ENCODE measurements around the gene ANKFY1. TPM values are rescaled to one million over a fixed set of nuclear protein-coding genes. Genes with fewer than 3 reads are reported as not detected.

The ANKFY1 gene
- total RNA-seq, 1 donor, result 44.9 TPM

DNA sequence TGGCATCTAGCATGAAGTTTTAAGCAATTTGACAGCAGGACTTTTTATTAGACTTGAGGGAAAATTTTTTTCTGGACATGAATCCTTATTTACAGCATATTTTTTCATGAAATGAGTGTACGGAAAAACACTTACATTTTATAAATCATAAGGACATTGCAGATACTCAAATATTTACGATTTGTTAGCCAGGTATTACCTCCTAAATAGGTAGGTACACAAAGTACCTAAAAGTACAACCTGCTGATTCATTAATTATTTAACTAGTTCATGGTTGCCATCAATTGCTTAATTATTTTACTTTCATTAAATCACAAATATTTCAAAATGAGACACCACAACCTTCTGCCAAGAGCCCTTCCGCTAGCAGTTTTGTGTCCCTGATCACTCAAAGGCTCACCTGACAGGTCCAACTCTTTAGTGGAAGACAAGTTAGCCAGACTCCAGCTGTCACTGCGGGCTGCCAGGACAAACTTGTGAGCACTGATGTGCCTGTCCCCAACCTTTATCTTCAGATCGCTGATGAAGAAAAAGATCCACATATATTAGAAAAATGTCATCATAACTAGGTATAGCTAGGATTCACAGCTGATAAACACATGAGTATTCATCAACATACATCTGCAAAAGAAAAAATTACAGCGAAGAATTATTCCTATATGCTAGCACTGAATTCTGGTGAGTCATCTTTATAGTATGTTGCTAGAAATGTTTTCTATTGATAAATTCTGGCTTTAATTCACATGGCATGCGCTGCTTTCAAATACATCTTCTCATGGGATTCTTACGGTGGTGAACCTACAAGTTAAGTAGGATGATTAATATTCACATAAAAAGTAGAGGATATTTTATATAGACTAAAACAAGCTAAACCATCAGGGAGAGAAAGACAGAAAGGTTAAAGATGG is 28.2 kb downstream of the ANKFY1 start:
- H4K20me1 ChIP-seq (ENCODE audit: insufficient read depth, low read length), result no peaks in the 10 kb centered on the region
- no peak overlapping the region for H2AFZ ChIP-seq (ENCODE audit: low read length)
- no peaks in the 10 kb centered on the region for H3K9me3 ChIP-seq (ENCODE audit: low read depth, low read length)
- H3K36me3 ChIP-seq (ENCODE audit: insufficient read depth, low read length), result peaks cover 22% of the 10 kb centered on the region
- no peak overlapping the region for H3K4me2 ChIP-seq (ENCODE audit: insufficient read depth, low read length)
- H3K79me2 ChIP-seq (ENCODE audit: insufficient read depth, low read length), result peaks cover 16% of the 10 kb centered on the region
- TF ChIP-seq, protein P1, sequence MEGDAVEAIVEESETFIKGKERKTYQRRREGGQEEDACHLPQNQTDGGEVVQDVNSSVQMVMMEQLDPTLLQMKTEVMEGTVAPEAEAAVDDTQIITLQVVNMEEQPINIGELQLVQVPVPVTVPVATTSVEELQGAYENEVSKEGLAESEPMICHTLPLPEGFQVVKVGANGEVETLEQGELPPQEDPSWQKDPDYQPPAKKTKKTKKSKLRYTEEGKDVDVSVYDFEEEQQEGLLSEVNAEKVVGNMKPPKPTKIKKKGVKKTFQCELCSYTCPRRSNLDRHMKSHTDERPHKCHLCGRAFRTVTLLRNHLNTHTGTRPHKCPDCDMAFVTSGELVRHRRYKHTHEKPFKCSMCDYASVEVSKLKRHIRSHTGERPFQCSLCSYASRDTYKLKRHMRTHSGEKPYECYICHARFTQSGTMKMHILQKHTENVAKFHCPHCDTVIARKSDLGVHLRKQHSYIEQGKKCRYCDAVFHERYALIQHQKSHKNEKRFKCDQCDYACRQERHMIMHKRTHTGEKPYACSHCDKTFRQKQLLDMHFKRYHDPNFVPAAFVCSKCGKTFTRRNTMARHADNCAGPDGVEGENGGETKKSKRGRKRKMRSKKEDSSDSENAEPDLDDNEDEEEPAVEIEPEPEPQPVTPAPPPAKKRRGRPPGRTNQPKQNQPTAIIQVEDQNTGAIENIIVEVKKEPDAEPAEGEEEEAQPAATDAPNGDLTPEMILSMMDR (IDR thresholded peaks at IDR 0.05; ENCODE audit: extremely low read depth, low read depth, low read length), result no peak
- no peaks in the 10 kb centered on the region for H3K27me3 ChIP-seq (ENCODE audit: insufficient read depth, low read length)
- H3K27ac ChIP-seq (ENCODE audit: low read depth, low read length), result peak overlapping the region; percentile 25
- H3K4me3 ChIP-seq (ENCODE audit: insufficient read depth, low read length), result no peak overlapping the region
- DNase-seq (ENCODE audit: insufficient read length, low spot score, missing footprints), result no peak
- peaks cover 31% of the 10 kb centered on the region for H3K4me1 ChIP-seq (ENCODE audit: insufficient read depth, low read length)

DNA sequence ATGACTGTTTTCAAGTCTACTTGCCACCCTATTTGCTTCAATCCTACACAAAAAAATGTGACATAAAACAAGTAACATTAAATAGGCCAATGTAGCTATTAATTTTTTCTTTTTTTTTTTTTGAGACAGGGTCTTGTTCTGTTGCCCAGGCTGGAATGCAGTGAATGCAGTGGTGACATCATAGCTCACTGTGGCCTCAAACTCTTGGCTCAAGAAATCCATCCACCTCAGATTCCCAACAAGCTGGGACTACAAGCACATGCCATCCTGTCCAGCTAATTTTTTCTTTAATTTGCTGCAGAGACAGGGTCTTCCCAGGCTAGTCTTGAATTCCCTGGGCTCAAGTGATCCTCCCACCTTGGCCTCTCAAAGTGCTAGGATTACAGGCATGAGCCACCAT is 29.4 kb downstream of the ANKFY1 start:
- H3K9me3 ChIP-seq (ENCODE audit: low read depth, low read length), result no peaks in the 10 kb centered on the region
- H2AFZ ChIP-seq (ENCODE audit: low read length), result no peak overlapping the region
- no peak overlapping the region for H3K4me2 ChIP-seq (ENCODE audit: insufficient read depth, low read length)
- no peak overlapping the region for H3K27ac ChIP-seq (ENCODE audit: low read depth, low read length)
- no peaks in the 10 kb centered on the region for H3K27me3 ChIP-seq (ENCODE audit: insufficient read depth, low read length)
- no peak for DNase-seq (ENCODE audit: insufficient read length, low spot score, missing footprints)
- peaks cover 22% of the 10 kb centered on the region for H3K36me3 ChIP-seq (ENCODE audit: insufficient read depth, low read length)
- H3K79me2 ChIP-seq (ENCODE audit: insufficient read depth, low read length), result peaks cover 16% of the 10 kb centered on the region
- H3K4me1 ChIP-seq (ENCODE audit: insufficient read depth, low read length), result peaks cover 43% of the 10 kb centered on the region
- H4K20me1 ChIP-seq (ENCODE audit: insufficient read depth, low read length), result no peaks in the 10 kb centered on the region
- no peak overlapping the region for H3K4me3 ChIP-seq (ENCODE audit: insufficient read depth, low read length)
- TF ChIP-seq, protein P1 (IDR thresholded peaks at IDR 0.05; ENCODE audit: extremely low read depth, low read depth, low read length), result no peak

DNA sequence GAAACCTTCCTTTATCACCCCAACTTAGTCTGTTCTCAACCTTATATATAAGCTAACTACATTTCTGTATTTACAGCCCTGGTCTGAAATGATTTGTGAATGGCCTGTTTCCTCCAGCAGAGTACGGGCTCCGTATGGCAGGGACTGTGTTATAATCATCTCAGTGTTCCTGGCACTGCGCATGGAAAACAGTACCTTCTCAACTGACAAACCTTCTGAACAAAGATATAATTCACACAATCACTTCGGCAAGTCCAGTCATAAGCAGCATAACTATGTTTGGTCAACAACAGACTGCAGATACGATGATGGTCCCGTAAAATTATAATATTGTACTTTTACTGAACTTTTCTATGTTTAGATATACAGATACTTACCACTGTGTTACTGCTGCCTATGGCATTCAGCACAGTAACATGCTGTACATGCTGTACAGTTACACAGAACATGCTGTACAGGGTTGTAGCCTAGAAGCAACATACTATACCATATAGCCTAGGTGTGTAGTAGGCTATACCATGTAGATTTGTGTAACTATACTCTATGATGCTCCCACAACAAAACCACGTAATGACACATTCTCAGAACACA is 30.0 kb downstream of the ANKFY1 start:
- Histone ChIP-seq H4K20me1 (ENCODE audit: insufficient read depth, low read length) (no peaks in the 10 kb centered on the region), H3K9me3 (ENCODE audit: low read depth, low read length) (no peaks in the 10 kb centered on the region), H3K4me3 (ENCODE audit: insufficient read depth, low read length) (no peak overlapping the region), H3K4me1 (ENCODE audit: insufficient read depth, low read length) (peaks cover 43% of the 10 kb centered on the region), H3K79me2 (ENCODE audit: insufficient read depth, low read length) (peaks cover 16% of the 10 kb centered on the region), H3K27ac (ENCODE audit: low read depth, low read length) (peak overlapping the region; percentile 71), H3K27me3 (ENCODE audit: insufficient read depth, low read length) (no peaks in the 10 kb centered on the region), H3K36me3 (ENCODE audit: insufficient read depth, low read length) (peaks cover 17% of the 10 kb centered on the region), H2AFZ (ENCODE audit: low read length) (no peak overlapping the region), H3K4me2 (ENCODE audit: insufficient read depth, low read length) (no peak overlapping the region)
- TF ChIP-seq, protein P1 (IDR thresholded peaks at IDR 0.05; ENCODE audit: extremely low read depth, low read depth, low read length), result no peak
- no peak for DNase-seq (ENCODE audit: insufficient read length, low spot score, missing footprints)

DNA sequence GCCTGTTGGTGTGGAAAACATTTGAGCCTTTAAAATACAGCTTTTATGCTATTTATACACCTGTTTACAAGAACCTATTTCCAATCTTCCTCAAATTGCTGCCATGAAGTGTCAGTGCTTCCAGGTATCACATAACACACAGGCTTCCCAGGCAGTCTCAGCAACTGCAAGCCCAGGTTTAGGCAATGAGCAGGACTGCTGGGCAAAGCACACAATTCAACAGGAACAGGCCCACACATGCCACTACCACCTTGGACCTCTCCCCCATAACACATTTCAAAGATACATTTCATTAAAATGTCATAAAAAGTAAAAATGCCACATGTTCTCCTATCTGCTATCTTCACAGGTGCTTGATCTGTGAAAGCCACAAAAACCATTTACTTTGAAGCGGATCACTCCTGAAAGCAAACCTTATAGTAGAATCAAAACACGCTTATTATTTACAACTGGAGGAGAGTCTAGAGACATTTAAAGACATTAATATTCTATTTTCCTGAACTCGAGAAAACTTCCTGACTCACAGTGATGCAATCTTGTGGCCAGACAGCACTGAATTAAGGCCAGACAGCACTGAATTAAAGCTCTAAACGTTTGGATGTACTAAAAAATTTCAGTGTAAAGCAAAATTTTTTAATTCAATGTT is 31.5 kb downstream of the ANKFY1 start:
- peaks cover 43% of the 10 kb centered on the region for H3K4me1 ChIP-seq (ENCODE audit: insufficient read depth, low read length)
- no peak overlapping the region for H2AFZ ChIP-seq (ENCODE audit: low read length)
- TF ChIP-seq, protein P1 (IDR thresholded peaks at IDR 0.05; ENCODE audit: extremely low read depth, low read depth, low read length), result no peak
- H3K27ac ChIP-seq (ENCODE audit: low read depth, low read length), result peak overlapping the region; percentile 71
- peaks cover 19% of the 10 kb centered on the region for H3K36me3 ChIP-seq (ENCODE audit: insufficient read depth, low read length)
- H3K27me3 ChIP-seq (ENCODE audit: insufficient read depth, low read length), result no peaks in the 10 kb centered on the region
- H3K4me3 ChIP-seq (ENCODE audit: insufficient read depth, low read length), result no peak overlapping the region
- DNase-seq (ENCODE audit: insufficient read length, low spot score, missing footprints), result peak; percentile 82
- H3K4me2 ChIP-seq (ENCODE audit: insufficient read depth, low read length), result peak overlapping the region; percentile 39
- no peaks in the 10 kb centered on the region for H4K20me1 ChIP-seq (ENCODE audit: insufficient read depth, low read length)
- H3K79me2 ChIP-seq (ENCODE audit: insufficient read depth, low read length), result peaks cover 22% of the 10 kb centered on the region
- H3K9me3 ChIP-seq (ENCODE audit: low read depth, low read length), result no peaks in the 10 kb centered on the region

All from osteoblast (primary cell).